VCaP (cell line): ENCODE data around the gene MYCBP.
"Not testable (repeated sequence)": the region's sequence is repeated elsewhere in the genome, so short reads cannot be mapped to it uniquely, and the experiment has no call there.

Experiments used
- H3K27ac ChIP-seq: fragments of 450-650 bp; 2 replicates; pipeline ENCODE4 v1.5.1; 2017
- TF ChIP-seq, protein P1 (sequence below): fragments of 450-650 bp; conservative IDR thresholded peaks from 2 replicates; pipeline ENCODE4 v1.5.1; 2017; ENCODE audit warnings: mild to moderate bottlenecking, moderate library complexity

The MYCBP gene, protein sequence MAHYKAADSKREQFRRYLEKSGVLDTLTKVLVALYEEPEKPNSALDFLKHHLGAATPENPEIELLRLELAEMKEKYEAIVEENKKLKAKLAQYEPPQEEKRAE

DNA sequence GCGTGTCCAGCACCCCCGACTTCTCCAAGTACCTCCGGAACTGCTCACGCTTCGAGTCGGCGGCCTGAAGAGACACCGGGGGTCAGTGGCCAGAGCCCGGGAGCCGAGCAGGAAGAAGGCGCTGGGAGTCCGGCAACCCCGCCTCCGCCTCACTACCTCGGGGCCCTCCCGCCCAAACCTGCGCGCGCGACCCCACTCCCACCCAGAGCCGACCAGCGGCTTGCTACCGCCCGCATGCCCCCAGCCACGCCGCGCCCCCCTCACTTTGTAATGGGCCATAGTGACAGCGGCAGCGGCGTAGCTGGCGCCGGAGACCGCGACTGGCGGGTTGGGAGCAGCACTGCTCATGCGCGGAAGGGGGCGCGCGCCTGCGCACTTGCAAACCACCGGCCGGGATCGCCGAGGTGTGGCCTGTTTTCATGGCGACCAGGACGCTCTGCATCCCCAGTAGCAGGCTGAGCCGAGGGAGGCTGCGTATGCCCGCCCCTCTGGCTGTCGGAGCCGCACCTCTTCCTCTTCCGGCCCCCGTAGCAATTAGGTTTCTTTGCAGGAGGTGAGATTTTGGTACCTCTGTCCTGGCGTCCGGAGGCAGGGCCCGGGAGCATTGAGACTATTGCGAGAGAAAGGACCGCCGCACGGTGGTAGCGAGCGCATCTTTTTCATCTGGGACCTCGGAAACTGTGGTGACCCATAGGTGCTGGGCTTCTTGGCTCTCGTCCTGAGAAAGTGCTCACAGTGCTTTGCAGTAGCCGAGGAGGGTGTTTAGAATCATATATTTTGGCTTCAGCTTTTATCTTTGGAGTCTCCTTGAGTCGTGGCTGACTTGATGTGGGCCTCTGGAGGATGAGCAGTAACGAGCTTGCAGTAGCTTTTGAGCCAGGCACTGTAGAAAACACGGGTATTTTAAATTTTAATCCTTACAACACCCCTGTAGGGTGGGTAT, at the start of gene MYCBP:
MYCBP (minus strand) TSS at position 322 of the 943 bp plus-strand sequence; CDS start at position 279, 43 bp downstream.
- TF ChIP-seq, protein P1, sequence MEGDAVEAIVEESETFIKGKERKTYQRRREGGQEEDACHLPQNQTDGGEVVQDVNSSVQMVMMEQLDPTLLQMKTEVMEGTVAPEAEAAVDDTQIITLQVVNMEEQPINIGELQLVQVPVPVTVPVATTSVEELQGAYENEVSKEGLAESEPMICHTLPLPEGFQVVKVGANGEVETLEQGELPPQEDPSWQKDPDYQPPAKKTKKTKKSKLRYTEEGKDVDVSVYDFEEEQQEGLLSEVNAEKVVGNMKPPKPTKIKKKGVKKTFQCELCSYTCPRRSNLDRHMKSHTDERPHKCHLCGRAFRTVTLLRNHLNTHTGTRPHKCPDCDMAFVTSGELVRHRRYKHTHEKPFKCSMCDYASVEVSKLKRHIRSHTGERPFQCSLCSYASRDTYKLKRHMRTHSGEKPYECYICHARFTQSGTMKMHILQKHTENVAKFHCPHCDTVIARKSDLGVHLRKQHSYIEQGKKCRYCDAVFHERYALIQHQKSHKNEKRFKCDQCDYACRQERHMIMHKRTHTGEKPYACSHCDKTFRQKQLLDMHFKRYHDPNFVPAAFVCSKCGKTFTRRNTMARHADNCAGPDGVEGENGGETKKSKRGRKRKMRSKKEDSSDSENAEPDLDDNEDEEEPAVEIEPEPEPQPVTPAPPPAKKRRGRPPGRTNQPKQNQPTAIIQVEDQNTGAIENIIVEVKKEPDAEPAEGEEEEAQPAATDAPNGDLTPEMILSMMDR = no peak
- peak within 1 kb of the TSS; percentile 79 for H3K27ac ChIP-seq

DNA sequence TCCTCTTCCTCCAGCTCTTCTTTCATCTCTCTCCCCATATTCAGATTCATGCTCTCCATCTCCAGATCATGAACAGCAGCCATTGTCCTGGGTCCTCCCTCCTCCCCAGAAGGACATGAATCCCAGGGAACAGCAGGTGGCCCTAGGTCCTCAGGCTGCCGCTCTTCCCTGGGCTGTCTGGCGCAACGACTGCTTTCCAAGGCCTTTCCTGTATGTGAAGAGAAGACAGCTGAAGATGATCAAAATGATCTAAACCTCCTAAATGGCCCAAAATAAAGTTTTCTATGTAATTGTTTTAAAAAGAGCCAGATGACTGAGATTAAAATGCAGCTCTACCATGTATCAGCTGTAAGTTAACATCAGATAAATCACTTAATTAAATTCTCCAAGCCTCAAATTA, 46.0 kb upstream of the MYCBP start:
- H3K27ac ChIP-seq = no peak overlapping the region
- TF ChIP-seq, protein P1 = peak; percentile 36; the same call in 1 of the 2 replicates

DNA sequence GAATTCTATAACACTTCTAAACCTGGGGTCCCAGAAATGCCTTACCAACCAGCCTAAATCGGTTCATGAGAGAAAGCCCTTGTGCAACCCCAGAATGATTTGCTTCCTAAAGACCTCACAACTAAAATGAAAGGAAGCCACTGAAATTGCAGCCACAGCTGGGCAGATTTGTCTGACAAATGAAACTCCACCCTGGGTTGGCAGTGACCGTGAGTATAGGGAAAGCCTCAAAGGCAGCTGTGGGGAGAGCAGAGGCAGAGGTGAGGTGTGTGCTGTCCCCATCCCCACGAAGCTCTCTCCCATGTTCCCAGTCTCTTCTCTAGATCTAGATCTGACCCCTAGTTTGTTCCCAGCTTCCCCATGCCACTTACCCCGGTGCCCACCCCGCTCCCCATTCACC, 45.4 kb upstream of the MYCBP start:
- no peak overlapping the region for H3K27ac ChIP-seq
- TF ChIP-seq, protein P1 = no peak

DNA sequence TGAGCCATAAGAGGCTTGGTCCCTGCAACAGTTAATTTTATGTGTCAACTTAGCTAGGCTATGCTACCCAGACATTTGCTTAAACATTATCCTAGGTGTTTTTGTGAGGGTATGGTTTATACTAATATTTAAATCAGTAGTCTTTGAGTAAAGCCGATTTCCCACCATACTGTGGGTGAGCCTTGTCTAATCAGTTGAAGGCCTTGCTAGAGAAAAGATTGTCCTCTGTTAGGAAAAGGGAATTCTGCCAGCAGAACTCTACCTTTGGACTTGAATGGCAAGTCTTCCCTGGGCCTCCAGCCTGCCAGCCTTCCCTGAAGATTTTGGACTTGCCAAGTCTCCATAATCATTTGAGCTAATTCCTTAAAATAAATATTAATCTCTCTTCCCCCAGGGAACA, 44.6 kb upstream of the MYCBP start:
- TF ChIP-seq, protein P1 = no peak
- H3K27ac ChIP-seq = no peak overlapping the region

DNA sequence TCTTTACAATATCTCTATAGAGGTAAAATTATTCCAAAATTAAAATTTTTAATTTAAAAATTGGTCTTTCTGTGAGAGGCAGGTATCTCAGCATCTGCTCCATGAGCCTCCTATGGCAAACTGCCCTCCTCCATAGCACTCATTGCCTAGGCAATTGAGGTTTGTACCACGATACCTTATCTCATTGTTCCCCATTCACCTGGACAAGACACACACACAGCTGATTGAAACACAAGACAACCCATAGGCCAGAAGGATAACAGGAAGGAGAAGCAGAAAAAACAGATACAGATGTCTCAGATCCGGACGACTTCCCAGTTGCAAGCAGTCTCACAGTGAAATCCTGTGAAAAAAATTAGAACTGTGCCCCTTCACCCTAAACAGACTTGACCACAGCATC, 44.2 kb upstream of the MYCBP start:
- TF ChIP-seq, protein P1 = no peak
- H3K27ac ChIP-seq = no peak overlapping the region

DNA sequence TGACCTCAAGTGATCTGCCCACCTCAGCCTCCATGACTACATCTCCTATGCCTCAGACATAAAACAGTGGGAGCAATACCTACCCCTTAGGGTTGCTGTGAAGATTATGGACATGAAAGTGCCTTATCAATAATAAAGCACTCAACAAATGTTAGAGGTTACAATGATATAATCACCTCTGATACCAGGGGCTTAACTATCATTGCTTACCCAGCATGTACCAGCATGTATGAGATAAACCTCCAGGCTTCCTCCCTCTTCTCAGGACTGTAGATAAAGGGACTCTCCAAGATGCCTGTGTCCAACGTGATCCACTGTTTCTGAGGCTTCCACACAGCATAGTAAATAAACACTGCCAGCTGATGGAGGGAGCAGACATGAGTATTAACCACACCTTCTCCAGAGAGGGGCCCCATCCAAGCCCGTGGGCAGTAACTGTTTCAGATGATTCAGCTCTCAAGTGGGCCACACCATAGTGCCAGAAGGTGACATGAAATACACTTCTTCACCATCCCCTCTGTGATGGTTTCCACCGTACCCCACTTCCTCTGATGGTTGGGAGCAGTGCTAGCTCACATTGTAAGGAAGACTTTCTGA, 42.3 kb upstream of the MYCBP start:
- TF ChIP-seq, protein P1 = no peak

DNA sequence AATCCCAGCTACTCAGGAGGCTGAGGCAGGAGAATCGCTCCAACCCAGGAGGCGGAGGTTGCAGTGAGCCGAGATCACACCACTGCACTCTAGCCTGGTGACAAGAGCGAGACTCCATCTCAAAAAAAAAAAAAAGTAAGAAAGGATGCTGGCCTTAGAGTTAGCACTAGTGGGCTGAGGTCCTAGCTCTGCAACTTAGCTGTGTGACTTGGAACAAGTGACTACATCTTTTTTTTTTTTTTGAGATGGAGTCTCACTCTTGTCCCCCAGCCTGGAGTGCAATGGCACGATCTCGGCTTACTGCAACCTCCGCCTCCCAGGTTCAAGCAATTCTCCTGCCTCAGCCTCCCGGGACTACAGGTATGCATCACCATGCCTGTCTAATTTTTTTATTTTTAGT, 41.8 kb upstream of the MYCBP start:
- not testable (repeated sequence) for H3K27ac ChIP-seq

More for the DNA sequence above, 42.3 kb upstream of the MYCBP start:
- no peak overlapping the region for H3K27ac ChIP-seq
